Suppressor macrophage (primary cell): Measurements from ENCODE around the gene TNRC6C.
A peak's percentile ranks its signal among the peaks of the same experiment; 100 is the strongest.

Source experiments
- DNase-seq, 4 experiments: peaks; one replicate each; pipeline ENCODE4 v3.0.0-alpha.2; 2020 to 2022

The TNRC6C gene

DNA sequence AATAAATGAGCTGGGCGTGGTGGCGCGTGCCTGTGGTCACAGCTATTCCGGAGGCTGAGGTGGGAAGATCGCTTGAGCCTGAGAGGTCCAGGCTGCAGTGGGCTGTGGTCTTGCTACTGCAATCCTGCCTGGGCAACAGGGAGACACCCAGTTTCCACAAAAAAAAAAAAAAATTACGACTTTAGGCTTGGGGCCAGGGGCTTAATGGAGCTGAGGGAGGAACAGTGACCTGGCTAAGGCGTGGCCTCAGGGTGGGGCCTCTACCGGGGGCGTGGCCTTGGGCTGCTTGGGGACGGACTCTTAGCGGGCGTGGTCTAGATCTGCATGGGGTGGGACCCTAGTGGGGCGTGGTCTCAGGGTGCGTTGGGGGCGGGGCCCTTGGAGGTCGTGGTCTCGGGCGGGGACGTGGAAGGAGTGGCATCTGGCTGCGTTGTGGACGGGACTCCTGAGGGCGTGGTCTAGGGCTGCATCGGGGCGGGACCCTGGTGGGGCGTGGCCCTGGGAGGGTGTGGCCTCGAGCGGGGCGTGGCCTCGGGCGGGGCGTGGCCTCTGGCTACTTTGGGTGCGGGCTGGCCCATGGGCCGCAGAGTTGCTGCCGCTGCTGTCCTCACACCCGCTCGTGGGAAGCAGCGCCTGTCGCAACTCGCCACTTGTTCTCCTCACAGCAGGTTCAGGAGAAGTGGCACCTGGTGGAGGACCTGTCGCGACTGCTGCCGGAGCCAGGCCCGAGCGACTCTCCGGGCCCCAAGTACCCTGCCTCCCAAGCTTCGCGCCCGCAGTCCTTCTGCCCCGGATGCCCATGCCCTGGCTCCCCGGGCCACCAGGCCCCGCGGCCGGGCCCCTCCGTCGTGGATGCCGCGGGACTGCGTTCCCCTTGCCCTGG, 181.9 kb downstream of the TNRC6C start:
- DNase-seq = peak; percentile 96 to 98 (median 96)

DNA sequence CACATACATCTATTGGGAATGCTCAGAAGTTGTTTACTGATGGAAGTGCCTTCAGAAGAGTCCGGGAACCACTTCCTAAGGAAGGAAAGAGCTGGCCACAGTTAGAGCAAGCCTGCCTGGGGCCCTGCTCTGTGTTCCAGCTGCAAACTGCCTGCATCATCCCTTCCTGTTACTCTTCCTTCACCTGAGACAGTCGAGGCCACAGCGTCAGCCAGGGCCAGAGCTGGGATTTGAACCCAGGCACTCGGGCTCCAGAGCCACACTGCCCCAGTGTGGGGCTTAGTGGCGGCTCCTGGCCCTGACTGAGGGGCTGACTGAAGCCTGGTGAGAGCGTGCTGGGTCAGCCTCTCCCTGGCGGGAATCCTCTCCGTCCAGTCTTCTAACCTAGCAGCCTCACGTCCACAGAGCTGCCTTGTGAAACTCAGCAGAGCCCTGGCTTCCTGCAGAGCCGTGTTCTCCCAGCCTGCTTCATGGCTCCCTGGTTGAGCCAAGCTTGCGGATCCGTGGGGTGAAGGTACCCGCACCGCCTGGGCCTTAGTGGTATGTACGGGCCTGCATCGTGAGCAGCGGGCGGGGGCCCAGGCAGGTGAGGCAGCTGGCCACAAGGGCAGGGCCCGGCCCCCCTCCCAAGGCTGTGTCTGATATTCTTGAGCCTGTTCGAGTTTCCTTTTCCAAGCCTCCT, 183.1 kb downstream of the TNRC6C start:
- DNase-seq = no peak

DNA sequence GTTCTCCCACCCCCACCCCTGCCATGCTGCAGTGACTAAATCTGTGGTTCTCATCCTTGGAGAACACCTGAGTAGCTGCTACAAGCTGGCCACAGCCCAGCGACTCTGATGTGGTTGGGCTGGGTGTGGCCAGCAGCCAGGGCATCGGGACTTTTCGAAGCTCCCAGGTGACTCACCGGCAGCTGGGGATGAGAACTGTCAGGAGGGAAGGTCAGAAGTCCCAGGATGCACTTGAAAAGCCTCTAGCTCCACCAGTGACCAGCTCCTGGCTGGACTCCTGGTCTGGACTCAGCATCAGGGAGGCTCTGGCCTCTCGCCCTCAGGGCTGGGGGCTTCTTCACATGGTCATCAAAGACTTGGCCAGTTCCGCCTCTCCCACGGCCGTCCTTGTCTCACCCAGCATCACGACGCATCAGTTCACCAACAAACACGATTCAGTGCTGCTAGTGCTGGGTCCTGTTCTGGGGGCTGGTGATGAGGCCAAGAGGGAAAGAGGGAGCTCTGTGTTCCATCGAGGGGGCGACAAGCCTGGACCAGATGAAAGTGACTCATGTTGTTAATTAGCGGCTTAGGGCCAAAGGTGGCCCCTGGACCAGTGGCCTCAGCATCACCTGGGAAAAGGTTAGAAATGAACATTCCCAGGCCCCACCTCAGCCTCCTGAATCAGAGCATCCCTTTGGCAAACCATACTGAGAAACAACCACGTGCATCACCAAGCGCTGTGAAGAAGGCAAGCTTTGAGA, 183.8 kb downstream of the TNRC6C start:
- DNase-seq = peak in 1 of 4 experiments; percentile 38

DNA sequence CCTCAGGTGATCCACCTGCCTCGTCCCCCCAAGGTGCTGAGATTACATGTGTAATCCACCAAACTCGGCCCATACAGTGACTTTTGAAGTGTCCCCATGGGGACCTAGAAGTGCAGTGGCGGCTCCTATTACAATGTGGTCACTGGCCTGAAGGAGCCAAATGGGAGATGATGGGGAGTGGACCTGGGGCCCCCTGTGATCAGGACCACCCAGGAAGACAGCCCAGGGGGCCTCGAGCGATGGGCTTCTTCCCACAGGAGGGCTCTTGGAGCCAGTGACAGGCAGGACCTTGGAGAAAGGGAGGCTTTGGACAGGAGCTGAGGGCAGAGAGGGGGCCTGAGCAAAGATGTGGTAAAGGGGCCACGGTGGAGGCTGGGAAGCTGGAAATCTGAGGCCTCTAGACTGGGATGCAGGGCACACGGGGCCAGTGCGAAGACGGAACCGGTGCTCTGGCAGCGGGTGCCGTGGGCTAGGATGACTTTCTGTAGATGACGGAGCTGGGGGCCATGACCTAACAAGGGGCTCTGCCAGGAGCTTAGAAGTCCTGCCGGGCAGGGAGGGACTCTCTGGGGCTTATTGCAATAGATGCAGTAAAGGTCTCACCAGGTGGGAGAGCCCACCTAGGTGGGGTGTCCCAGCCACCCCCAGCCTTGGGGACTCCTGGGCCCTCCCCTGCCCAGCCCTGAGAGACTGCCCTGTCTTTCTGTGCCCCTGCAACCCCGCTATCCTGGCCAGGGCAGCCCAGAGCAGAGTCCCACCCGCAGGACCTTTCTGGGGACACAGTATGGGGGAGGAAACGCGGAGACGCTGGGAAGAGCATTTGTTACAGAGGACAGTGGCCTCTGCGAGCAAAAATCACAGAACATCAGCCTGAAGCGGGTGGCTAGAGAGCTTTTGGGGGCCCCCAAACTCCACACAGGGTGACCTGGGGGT, 185.0 kb downstream of the TNRC6C start:
- no peak for DNase-seq

DNA sequence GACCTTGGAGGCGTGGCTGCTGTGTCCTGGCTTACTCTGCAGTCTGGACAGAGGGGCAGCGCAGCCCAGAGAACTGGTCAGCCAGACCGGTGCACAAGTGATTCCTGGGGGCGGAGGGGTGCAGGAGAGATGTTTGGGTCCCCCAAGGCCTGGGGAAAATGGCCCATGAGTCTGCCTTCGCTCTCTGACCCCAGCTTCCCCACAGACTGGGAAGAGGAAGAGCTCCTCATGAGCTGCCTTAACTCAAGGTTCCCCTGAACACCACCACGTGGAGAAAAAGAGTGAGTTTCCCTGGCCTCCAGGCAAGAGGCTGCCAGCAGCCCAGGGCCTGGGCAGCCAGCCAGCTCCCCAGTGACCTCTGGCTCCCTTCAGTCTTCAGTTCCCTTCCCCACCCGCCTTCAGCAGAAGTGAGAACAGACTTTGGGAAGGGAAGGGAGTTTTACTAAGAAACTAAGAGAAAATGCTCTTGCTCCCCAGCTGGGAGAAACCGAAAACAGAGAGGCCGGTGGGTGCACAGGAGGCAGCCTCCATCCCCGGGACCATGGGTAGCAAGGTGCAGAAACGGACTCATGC, 185.7 kb downstream of the TNRC6C start:
- peak; percentile 97 to 99 (median 98) for DNase-seq

DNA sequence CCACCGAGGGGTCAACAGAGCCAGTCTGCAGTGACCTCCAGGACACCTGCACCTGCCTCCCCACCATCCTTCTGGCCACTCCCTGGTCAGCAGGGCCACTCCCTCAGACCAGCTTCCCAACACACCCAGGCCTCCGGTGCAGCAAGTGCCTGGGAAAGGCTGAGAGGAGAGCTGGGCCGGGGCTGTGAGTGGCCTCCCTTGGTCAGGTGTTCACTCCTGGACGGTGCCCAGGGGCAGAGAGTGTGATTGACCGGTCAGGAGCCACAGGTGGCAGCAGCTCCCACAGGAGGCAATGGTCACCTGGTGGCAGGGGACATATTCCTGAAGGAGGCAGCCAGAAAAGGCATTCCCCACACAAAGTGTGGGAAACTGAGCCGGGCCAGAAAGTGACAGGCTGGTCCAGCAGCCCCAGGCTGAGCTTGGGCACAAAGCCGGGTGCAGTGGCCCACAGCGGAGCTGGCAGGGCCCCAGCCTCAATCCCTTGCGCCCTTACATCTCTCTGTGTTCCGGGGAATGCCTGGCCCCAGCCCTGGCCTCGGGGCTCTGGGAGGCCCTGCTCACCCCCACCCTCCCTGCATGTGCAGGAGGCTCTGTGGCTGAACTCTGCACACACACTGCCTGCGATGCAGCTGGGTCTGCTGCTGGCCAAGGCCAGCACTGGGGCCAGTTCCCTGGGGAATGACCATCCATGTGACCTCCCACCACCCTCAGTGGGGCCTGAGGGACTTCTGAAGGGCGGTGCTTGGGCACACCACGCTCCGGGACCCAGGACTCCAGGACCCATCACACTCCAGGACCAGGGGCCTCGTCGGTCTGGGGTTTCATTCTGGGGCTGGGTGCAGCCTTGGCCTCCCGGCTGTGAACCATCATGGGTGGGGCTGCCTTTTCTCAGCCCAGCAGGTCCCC, 186.5 kb downstream of the TNRC6C start:
- DNase-seq = peak in 1 of 4 experiments; percentile 28

DNA sequence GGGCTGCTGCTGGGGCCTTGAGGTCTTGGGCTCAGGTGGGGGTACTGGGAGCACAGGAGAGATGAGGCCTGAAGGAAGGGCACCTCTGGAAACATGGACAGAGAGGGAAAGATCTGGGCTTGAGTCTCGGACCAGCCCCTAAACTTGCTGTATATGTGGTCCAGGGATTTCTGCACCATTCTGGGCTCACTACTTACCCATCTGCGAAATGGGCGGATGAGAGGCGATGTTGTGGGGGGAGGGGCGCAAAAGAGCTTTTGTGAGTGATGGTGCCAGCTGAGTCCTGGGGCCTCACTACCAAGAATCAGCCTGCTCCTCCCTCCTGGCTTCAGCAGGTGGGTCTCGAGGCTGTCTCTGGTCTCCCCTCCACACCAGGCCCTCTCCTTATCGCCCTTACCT, 188.0 kb downstream of the TNRC6C start:
- no peak for DNase-seq

DNA sequence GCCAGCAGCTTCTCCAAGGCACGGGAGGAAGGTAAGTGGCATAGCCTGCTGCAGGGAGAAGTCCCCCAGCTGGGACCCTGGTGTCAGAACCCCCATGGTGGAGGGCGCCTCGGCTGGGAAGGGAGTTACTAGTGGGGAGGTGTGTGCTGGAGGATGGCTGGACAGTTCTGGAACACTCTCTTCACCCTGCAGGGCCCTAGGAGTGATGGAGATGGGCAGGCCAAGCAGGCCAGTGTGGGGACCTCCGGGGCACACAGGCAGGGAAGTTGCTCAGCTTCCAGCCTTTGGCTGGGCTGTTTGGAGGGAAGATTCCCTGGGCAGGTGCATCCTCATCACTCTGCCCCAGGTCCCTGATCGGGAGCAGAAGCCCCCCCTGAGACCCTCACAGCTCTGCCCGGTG, 188.4 kb downstream of the TNRC6C start:
- DNase-seq = no peak

DNA sequence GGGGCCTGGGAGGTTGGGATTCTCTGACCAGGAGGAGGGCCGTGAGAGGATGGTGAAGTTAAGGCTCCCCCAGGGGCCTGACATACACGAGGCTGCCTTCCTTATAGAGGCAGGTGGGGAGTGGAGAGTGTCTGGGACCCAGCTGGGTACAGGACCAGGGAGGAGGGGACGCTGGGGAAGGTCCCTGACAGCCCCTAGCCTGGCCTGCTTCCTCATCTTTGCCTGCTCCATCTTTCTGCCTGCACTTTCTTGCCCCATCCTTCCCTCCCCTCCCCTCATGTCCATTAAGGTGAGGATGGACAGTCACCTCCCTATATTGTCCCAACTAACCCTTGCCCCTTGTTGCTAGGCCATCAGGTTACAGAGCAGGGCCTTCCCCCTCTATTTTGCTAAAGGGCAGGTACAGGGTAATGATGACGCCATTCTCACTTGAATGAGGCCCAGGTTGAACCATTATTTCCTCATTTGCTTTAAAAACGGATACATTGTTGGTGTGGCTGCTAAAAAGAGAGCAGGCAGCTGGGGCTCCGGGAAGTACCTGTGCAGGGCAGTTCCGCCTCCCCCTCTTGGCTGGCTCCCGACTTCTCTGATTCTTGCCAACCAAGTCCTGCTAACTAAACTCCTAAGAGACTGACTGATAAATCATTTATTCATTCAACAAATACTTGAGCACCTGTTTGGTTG, 189.0 kb downstream of the TNRC6C start:
- DNase-seq = no peak

DNA sequence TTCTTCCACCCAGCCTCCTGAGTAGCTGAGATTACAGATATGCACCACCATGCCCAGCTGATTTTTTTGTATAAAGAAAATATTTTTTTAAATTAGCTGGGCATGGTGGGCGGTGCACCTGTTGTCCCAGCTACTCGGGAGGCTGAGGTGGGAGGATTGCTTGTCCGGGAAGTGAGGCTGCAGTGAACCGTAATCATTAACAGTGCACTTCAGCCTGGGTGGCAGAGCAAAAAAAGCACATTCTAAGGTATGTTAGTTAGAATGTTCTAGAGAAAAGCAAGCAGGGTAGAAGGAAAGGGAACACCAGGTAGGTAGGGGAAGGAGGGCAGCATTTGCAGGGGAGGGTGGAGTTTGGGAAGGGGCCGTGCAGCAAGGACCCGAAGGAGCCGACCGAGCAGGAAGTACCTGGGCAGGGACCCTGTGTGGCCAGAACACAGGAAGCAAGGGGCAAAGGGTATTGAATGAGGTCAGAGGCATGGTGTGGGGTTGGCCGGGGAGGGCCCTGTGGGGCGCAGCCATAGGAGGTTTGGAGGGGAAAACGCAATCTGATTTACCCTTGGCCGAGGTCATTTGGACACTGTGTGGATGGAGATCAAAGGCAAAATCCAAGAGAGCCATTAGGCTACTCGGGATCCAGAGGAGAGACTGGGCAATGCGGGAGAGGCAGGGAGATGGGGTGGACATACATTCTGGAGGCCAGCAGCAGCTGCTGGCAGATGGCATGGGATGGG, 189.9 kb downstream of the TNRC6C start:
- DNase-seq = no peak

DNA sequence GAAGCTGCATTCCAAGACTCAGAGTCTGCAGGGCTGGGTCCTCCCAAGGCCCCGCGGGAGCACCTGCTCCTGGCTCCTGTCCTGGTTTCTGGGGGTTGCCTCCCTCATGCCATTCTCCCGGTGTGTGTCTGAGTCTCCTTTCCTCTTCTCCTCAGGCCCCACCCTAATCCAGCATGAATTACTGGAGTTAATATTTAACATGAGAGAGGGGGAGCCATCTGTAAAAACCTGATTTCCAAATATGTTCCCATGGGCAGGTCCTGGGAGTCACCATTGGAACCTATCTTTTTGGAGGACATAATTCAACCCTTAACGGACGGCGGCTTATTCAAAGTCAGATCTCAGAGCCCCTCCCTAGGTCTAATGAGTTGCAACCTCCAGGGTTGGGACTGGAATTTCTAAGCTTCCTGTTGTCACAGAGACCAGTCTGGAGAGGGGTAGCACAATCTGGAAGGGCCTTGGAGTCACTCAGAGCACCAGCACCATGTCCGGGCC, 193.1 kb downstream of the TNRC6C start:
- no peak for DNase-seq

DNA sequence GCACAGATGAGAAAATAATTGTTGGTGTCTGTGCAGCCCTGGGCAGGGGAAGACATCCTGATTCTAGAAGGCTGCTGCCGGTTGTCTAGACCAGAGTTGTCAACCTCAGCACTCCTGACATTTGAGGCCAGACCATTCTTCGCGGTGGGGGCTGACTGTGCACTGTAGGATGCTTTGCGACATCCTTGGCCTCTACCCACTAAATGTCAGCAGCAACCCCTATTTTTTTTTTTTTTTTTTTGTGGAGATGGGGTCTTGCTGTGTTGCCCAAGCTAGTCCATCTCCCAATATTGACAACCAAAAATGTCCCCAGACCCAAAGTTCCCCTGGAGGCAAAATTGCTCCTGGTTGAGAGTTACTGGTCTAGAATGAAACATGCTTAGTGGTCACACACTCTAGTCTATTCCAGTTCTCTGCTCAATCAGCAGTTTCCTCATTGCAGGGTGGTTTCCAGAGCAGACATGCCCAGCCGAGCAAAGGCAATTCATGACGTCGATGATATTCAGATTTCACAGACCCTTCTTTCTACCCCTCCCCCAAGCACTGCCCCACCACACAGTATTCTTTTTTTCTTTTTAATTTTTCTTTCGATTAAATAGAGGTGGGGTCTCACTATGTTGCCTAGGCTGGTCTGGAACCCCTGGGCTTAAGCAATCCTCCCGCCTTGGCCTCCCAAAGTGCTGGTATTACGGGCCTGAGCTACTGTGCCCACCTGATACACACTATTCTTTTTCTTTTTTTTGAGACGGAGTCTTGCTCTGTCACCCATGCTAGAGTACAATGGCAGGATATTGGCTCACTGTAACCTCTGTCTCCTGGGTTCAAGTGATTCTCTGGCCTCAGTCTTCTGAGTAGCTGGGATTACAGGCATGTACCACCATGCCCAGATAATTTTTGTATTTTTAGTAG, 196.7 kb downstream of the TNRC6C start:
- DNase-seq = peak; percentile 86 to 94 (median 90)
